ENCODE results near the gene GOLGA6L10. TPM values are rescaled to one million over a fixed set of nuclear protein-coding genes. Genes with fewer than 3 reads are reported as not detected.
"Not testable (repeated sequence)": the region's sequence is repeated elsewhere in the genome, so short reads cannot be mapped to it uniquely, and the experiment has no call there.

The GOLGA6L10 gene
- total and polyA plus RNA-seq, 4 experiments from 2014 or later, result 0.98 to 3.0 (median 2.4) TPM; not detected in 1

- H3K27me3 Mint-ChIP-seq; H3K9me3 Mint-ChIP-seq; H3K27ac Mint-ChIP-seq; H3K36me3 Mint-ChIP-seq; H3K4me1 ChIP-seq (ENCODE audit: insufficient read depth, low read length); H3K27me3 ChIP-seq (ENCODE audit: insufficient read depth, low read length); H3K4me3 Mint-ChIP-seq; POLR2A ChIA-PET (ENCODE audit: partially characterized antibody); H3K27ac ChIP-seq (ENCODE audit: low read depth, low read length); H3K4me3 ChIP-seq (ENCODE audit: low read length in 2 of 2); H3K36me3 ChIP-seq (ENCODE audit: insufficient read depth, low read length); H3K9me3 ChIP-seq (ENCODE audit: control insufficient read depth in 1 of 2, low read length in 2 of 2); CTCF ChIA-PET (ENCODE audit: partially characterized antibody): not testable (repeated sequence)
- H3K4me1 Mint-ChIP-seq, result peaks cover 0 to 13% (median 4%) of the 10 kb centered on the region in 4 donors
- intact Hi-C loops (cut with micrococcal nuclease), result loop anchor here (10.0 kb wide), 1 partner anchor 49 kb away; no protein-coding TSS in a partner anchor
- DNase-seq, result peak in 1 of 5 donors; percentile 30
These were observed 15.4 kb downstream of the GOLGA6L10 start for GRCh38 chr15:82333603-82334553.

GRCh38 chr15:82332711-82333602, 16.3 kb downstream of the GOLGA6L10 start:
- H3K9me3 Mint-ChIP-seq, H3K27ac Mint-ChIP-seq: not testable (repeated sequence)

GRCh38 chr15:82331576-82332304, 17.5 kb downstream of the GOLGA6L10 start:
- H3K9me3 Mint-ChIP-seq; POLR2A ChIA-PET (ENCODE audit: partially characterized antibody); CTCF ChIA-PET (ENCODE audit: partially characterized antibody); H3K4me1 ChIP-seq (ENCODE audit: insufficient read depth, low read length); H3K36me3 Mint-ChIP-seq; H3K9me3 ChIP-seq (ENCODE audit: control insufficient read depth in 1 of 2, low read length in 2 of 2); H3K36me3 ChIP-seq (ENCODE audit: insufficient read depth, low read length); H3K4me3 Mint-ChIP-seq; H3K27me3 Mint-ChIP-seq; H3K27me3 ChIP-seq (ENCODE audit: insufficient read depth, low read length); H3K27ac ChIP-seq (ENCODE audit: low read depth, low read length); H3K4me3 ChIP-seq (ENCODE audit: low read length in 2 of 2): not testable (repeated sequence)
- peak in 4 of 5 donors; percentile 18 to 36 (median 31) for DNase-seq
- H3K4me1 Mint-ChIP-seq, result peaks cover 0 to 13% (median 4%) of the 10 kb centered on the region in 4 donors
- intact Hi-C loops (cut with micrococcal nuclease), result loop anchor here (10.0 kb wide), 1 partner anchor 47 kb away; no protein-coding TSS in a partner anchor
- peak overlapping the region in 1 of 7 donors; percentile 12 for H3K27ac Mint-ChIP-seq

More at GRCh38 chr15:82332711-82333602, 16.3 kb downstream of the GOLGA6L10 start:
- H3K27me3 Mint-ChIP-seq; H3K36me3 ChIP-seq (ENCODE audit: insufficient read depth, low read length); H3K4me3 Mint-ChIP-seq; H3K4me1 ChIP-seq (ENCODE audit: insufficient read depth, low read length); H3K27ac ChIP-seq (ENCODE audit: low read depth, low read length); H3K9me3 ChIP-seq (ENCODE audit: control insufficient read depth in 1 of 2, low read length in 2 of 2); H3K4me3 ChIP-seq (ENCODE audit: low read length in 2 of 2); DNase-seq; H3K36me3 Mint-ChIP-seq; CTCF ChIA-PET (ENCODE audit: partially characterized antibody); H3K27me3 ChIP-seq (ENCODE audit: insufficient read depth, low read length); POLR2A ChIA-PET (ENCODE audit: partially characterized antibody): not testable (repeated sequence)
- intact Hi-C loops (cut with micrococcal nuclease), result loop anchor here (10.0 kb wide), 1 partner anchor 48 kb away; no protein-coding TSS in a partner anchor
- peaks cover 0 to 13% (median 4%) of the 10 kb centered on the region in 4 donors for H3K4me1 Mint-ChIP-seq

- H3K4me1 ChIP-seq (ENCODE audit: insufficient read depth, low read length); H3K9me3 ChIP-seq (ENCODE audit: control insufficient read depth in 1 of 2, low read length in 2 of 2); H3K27me3 Mint-ChIP-seq; H3K4me3 ChIP-seq (ENCODE audit: low read length in 2 of 2); POLR2A ChIA-PET (ENCODE audit: partially characterized antibody); H3K36me3 ChIP-seq (ENCODE audit: insufficient read depth, low read length); H3K27ac Mint-ChIP-seq; DNase-seq; H3K4me3 Mint-ChIP-seq; H3K27me3 ChIP-seq (ENCODE audit: insufficient read depth, low read length); H3K9me3 Mint-ChIP-seq; CTCF ChIA-PET (ENCODE audit: partially characterized antibody); H3K36me3 Mint-ChIP-seq; H3K27ac ChIP-seq (ENCODE audit: low read depth, low read length): not testable (repeated sequence)
- peaks cover 0 to 13% (median 4%) of the 10 kb centered on the region in 4 donors for H3K4me1 Mint-ChIP-seq
- intact Hi-C loops (cut with micrococcal nuclease), result loop anchor here (10.0 kb wide), 1 partner anchor 46 kb away; no protein-coding TSS in a partner anchor
These were observed 18.4 kb downstream of the GOLGA6L10 start for GRCh38 chr15:82330921-82331320.

GRCh38 chr15:82329039-82329438, 20.2 kb downstream of the GOLGA6L10 start:
- H3K9me3 ChIP-seq (ENCODE audit: control insufficient read depth in 1 of 2, low read length in 2 of 2); DNase-seq; H3K4me3 Mint-ChIP-seq; H3K4me1 ChIP-seq (ENCODE audit: insufficient read depth, low read length); H3K36me3 ChIP-seq (ENCODE audit: insufficient read depth, low read length); H3K36me3 Mint-ChIP-seq; H3K27me3 Mint-ChIP-seq; H3K27ac Mint-ChIP-seq; H3K9me3 Mint-ChIP-seq; CTCF ChIA-PET (ENCODE audit: partially characterized antibody); H3K27ac ChIP-seq (ENCODE audit: low read depth, low read length); intact Hi-C loops (cut with micrococcal nuclease); H3K4me3 ChIP-seq (ENCODE audit: low read length in 2 of 2); POLR2A ChIA-PET (ENCODE audit: partially characterized antibody); H3K27me3 ChIP-seq (ENCODE audit: insufficient read depth, low read length): not testable (repeated sequence)
- H3K4me1 Mint-ChIP-seq, result peaks cover 0 to 13% (median 4%) of the 10 kb centered on the region in 4 donors

- H3K4me1 ChIP-seq (ENCODE audit: insufficient read depth, low read length); H3K4me3 Mint-ChIP-seq; H3K27ac Mint-ChIP-seq; H3K27ac ChIP-seq (ENCODE audit: low read depth, low read length); H3K36me3 ChIP-seq (ENCODE audit: insufficient read depth, low read length); POLR2A ChIA-PET (ENCODE audit: partially characterized antibody); DNase-seq; H3K9me3 ChIP-seq (ENCODE audit: control insufficient read depth in 1 of 2, low read length in 2 of 2); H3K27me3 ChIP-seq (ENCODE audit: insufficient read depth, low read length); H3K9me3 Mint-ChIP-seq; H3K4me3 ChIP-seq (ENCODE audit: low read length in 2 of 2); CTCF ChIA-PET (ENCODE audit: partially characterized antibody); H3K4me1 Mint-ChIP-seq; H3K36me3 Mint-ChIP-seq; intact Hi-C loops (cut with micrococcal nuclease); H3K27me3 Mint-ChIP-seq: not testable (repeated sequence)
These were observed 21.9 kb downstream of the GOLGA6L10 start for GRCh38 chr15:82327372-82327771.

- H3K27ac Mint-ChIP-seq; H3K36me3 ChIP-seq (ENCODE audit: insufficient read depth, low read length); DNase-seq; H3K4me1 Mint-ChIP-seq; intact Hi-C loops (cut with micrococcal nuclease); CTCF ChIA-PET (ENCODE audit: partially characterized antibody); H3K4me1 ChIP-seq (ENCODE audit: insufficient read depth, low read length); H3K27me3 Mint-ChIP-seq; H3K36me3 Mint-ChIP-seq; H3K27me3 ChIP-seq (ENCODE audit: insufficient read depth, low read length); H3K4me3 Mint-ChIP-seq; H3K4me3 ChIP-seq (ENCODE audit: low read length in 2 of 2); H3K27ac ChIP-seq (ENCODE audit: low read depth, low read length); POLR2A ChIA-PET (ENCODE audit: partially characterized antibody); H3K9me3 ChIP-seq (ENCODE audit: control insufficient read depth in 1 of 2, low read length in 2 of 2); H3K9me3 Mint-ChIP-seq: not testable (repeated sequence)
These were observed 22.4 kb downstream of the GOLGA6L10 start for GRCh38 chr15:82326896-82327295.
